ENCODE measurements around the gene MPC1L. TPM values are rescaled to one million over a fixed set of nuclear protein-coding genes. Genes with fewer than 3 reads are reported as not detected.

The MPC1L gene
- total RNA-seq, 1 experiment from 2014 or later: not detected

DNA sequence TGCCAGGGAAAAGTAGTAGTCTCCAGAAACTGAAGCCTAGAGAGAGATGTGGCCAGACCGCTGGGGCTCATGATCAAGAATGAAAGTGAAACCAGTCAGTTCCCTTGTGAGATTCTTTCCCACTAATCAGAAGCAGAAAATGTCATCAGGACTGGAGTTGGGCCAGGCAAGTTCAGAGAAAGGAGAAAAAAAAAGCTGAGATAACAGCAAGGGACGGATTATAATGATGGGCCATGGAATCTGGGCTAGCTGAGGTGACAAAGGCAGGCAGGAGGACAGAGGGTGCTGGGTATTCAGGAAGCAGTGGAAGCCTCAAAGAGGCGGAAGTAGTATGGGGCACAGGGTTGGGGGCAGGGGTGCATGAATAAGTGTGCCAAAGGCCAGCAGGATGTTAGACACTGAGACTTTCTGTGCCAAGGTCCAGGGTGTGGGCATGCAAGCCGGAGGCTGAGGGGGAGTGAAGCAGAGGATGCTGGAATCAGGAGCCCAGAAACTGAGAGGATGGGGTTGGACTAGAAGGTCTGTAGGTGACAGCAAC lies 21.7 kb downstream of the MPC1L start:
- Histone ChIP-seq H3K9me3 (ENCODE audit: low read length) (no peaks in the 10 kb centered on the region), H3K9ac (ENCODE audit: low read length) (peak overlapping the region; percentile 61), H2AFZ (ENCODE audit: low read length) (0 out of 2 replicates have a peak overlapping the region, but pooled peaks have one; percentile 35), H3F3A (ENCODE audit: low read length, unreplicated experiment) (no peaks in the 10 kb centered on the region), H3K4me1 (ENCODE audit: insufficient read depth, low read length) (peaks cover 18% of the 10 kb centered on the region), H3K36me3 (ENCODE audit: low read depth, low read length) (no peaks in the 10 kb centered on the region; the same call in 1 of the 2 replicates), H3K27me3 (ENCODE audit: low read length) (no peaks in the 10 kb centered on the region), H3K4me2 (ENCODE audit: low read length) (peak overlapping the region; percentile 94), H3K27ac (ENCODE audit: low read length) (peak overlapping the region; percentile 84), H3K79me2 (ENCODE audit: low read length) (peaks cover 70% of the 10 kb centered on the region), H3K9me2 (replicated peaks; ENCODE audit: low read length) (no peaks in the 10 kb centered on the region), H3K4me3 (ENCODE audit: low read length) (peak overlapping the region; percentile 67), H4K20me1 (ENCODE audit: low read length) (no peaks in the 10 kb centered on the region)
- TF ChIP-seq EZH2 (IDR thresholded peaks at IDR 0.05; ENCODE audit: low read length, unreplicated experiment) (no peak), EZH2phosphoT487 (IDR thresholded peaks at IDR 0.05; ENCODE audit: borderline replicate concordance, low read length) (no peak)
- TF ChIP-seq, protein P1, sequence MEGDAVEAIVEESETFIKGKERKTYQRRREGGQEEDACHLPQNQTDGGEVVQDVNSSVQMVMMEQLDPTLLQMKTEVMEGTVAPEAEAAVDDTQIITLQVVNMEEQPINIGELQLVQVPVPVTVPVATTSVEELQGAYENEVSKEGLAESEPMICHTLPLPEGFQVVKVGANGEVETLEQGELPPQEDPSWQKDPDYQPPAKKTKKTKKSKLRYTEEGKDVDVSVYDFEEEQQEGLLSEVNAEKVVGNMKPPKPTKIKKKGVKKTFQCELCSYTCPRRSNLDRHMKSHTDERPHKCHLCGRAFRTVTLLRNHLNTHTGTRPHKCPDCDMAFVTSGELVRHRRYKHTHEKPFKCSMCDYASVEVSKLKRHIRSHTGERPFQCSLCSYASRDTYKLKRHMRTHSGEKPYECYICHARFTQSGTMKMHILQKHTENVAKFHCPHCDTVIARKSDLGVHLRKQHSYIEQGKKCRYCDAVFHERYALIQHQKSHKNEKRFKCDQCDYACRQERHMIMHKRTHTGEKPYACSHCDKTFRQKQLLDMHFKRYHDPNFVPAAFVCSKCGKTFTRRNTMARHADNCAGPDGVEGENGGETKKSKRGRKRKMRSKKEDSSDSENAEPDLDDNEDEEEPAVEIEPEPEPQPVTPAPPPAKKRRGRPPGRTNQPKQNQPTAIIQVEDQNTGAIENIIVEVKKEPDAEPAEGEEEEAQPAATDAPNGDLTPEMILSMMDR (conservative IDR thresholded peaks at IDR 0.05; ENCODE audit: low read depth, low read length): no peak
- ATAC-seq (peak; percentile 54), DNase-seq (peak; percentile 72)
- intact Hi-C loops (cut with micrococcal nuclease): loop anchor here (2.0 kb wide), 1 partner anchor 100 kb away; no protein-coding TSS in a partner anchor
- BruUV-seq (replicated peaks): no TSS peak
- CTCF ChIA-PET: no interaction called here
- POLR2A ChIA-PET (ENCODE audit: unreplicated experiment): no interaction called here

DNA sequence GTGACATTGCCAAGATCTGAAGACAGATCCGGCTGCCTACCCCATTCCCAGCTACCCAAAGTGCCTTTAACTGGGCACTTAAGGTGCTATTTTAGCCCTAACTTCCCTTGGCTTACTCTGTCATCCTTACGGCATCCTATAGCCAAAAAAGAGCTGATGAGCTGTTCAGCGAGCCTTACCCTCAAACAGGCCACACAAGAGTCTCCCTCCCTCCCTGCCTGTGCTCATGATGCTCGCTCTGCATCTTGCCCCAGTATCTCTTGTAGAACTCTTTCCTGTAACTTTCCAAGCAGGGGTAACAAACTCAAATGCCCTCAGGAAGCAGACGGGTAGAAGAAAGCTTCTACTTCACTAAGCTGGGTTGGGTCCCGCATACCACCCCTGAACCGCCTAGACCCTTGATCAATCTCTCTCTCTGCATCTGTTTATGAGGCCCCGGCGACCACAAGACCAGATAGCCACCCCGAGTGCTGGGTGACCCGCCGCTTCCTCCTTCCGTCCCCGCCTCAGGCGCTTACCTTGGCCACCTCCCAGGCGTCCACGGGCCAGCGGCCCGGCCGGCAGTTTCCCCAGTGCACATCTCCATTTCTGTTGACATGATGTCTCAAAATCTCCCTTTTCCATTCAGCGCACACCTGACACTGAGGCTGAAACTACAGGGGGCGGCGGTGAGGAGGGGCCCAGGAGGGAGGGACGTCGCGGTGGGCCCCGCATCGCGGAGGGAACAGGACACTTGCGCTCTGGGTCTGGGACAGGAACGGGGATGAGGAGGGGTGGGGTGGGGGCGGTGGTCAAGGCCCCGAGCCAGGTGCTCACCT lies 23.5 kb downstream of the MPC1L start:
- Histone ChIP-seq H3K79me2 (ENCODE audit: low read length) (peaks cover 55% of the 10 kb centered on the region), H3K36me3 (ENCODE audit: low read depth, low read length) (peaks cover 4% of the 10 kb centered on the region; the same call in 1 of the 2 replicates), H3K9me2 (replicated peaks; ENCODE audit: low read length) (no peaks in the 10 kb centered on the region), H3K9ac (ENCODE audit: low read length) (peak overlapping the region; percentile 93), H3K4me1 (ENCODE audit: insufficient read depth, low read length) (peaks cover 18% of the 10 kb centered on the region), H4K20me1 (ENCODE audit: low read length) (no peaks in the 10 kb centered on the region), H3K27me3 (ENCODE audit: low read length) (no peaks in the 10 kb centered on the region), H2AFZ (ENCODE audit: low read length) (peak overlapping the region; percentile 73), H3K4me3 (ENCODE audit: low read length) (peak overlapping the region; percentile 83), H3K9me3 (ENCODE audit: low read length) (no peaks in the 10 kb centered on the region), H3K27ac (ENCODE audit: low read length) (peak overlapping the region; percentile 61), H3K4me2 (ENCODE audit: low read length) (peak overlapping the region; percentile 79), H3F3A (ENCODE audit: low read length, unreplicated experiment) (no peaks in the 10 kb centered on the region)
- ATAC-seq (peak; percentile 34), DNase-seq (peak; percentile 33)
- intact Hi-C loops (cut with micrococcal nuclease): no loop called here
- ChIA-PET CTCF (no interaction called here), POLR2A (ENCODE audit: unreplicated experiment) (no interaction called here)
- BruUV-seq (replicated peaks): TSS peak; percentile 29
- TF ChIP-seq, protein P1 (conservative IDR thresholded peaks at IDR 0.05; ENCODE audit: low read depth, low read length): no peak
- no peak for TF ChIP-seq EZH2phosphoT487 (IDR thresholded peaks at IDR 0.05; ENCODE audit: borderline replicate concordance, low read length)
- no peak for TF ChIP-seq EZH2 (IDR thresholded peaks at IDR 0.05; ENCODE audit: low read length, unreplicated experiment)
